ENCODE data around the gene SCAP.
A peak's percentile ranks its signal among the peaks of the same experiment; 100 is the strongest.
"Not testable (repeated sequence)": the region's sequence is repeated elsewhere in the genome, so short reads cannot be mapped to it uniquely, and the experiment has no call there.

Gene SCAP

GRCh38 chr3:47479826-47480160 is 4.1 kb upstream of the SCAP start:
- DNase-seq: no peak

DNA sequence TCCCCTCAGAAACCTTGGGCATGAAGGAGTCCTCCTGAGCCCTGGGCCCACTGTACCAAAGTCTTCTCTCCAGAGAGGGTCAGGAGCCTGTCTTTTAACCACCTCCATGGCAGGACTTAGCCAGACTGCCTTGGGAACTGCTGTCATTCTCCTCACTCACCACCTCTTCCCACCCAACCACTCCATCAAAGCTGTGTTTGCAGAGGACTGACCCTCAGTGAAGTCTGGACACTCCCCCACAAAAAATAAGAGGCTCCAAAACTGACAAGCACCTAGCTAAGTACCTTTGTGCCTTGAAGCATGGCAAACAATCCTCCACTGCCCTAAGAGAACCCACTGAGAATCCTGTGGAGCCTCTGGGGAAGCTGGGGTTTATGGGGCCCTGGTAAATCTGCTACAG is 2.3 kb upstream of the SCAP start:
- DNase-seq: no peak

DNA sequence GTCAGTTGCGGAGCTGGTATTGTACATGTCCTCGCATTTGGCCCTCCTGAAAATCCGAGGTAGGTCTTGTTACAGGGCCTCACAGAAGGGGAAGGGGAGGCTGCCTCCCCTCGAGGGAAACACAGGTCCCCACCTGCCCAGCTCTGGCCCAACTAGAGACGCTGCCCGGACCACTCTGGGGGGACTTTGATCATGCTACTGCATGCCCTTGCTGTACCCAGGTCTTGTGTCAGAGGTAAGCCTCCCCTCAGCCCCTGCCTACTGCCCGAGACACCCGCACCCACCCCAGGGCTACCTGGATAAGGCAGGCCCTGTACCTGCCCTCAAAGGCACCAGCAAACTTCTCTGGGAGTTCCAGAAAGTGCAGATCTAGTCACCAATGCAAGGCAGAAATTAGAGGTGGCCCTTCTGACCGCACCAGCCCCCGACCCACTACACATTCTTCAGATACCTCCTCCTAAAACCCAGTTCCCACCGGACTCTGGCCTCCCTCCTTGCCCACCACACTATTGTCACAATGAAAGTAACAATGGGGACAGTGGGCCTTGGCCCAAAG is 981 bp upstream of the SCAP start:
- DNase-seq: no peak

DNA sequence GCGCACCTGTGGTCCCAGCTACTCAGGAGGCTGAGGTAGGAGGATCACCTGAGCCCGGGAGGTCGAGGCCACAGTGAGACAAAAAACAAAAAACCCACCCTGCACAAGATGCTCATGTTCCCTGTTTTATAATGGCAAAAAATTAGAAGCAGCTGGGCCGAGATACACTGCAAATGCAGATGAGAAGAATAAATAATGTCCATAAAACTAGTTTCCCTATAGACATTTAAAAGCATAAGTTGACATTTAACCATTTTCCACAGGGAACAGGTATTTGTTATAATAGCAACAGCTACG is 537 bp upstream of the SCAP start:
- DNase-seq: no peak

DNA sequence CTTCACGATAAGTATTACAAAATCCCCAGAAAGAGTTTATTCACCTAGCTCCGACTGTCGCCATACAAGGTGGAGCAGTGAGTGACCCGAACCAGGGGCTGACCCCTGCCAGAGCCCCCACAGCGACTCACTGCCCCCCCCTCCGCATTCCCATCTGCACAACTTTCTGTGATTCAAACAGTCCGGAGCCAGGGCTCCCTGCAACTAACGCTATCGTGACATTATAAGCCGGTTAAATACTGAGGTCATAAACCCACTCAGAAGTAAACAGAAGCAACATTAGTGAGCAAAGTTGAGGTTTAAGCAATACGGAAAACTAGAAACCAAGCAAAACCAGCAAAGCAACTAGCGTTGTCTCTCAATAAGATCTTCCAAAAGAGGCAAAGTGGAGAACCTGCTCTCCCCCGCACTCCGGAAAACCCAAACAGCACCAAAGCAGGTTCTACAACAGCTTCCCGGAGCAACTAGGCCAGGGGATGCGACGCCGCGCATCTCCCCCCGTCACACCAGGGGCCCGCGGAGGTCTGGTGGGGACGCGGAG is 642 bp downstream of the SCAP start:
- DNase-seq: peak; percentile 72

DNA sequence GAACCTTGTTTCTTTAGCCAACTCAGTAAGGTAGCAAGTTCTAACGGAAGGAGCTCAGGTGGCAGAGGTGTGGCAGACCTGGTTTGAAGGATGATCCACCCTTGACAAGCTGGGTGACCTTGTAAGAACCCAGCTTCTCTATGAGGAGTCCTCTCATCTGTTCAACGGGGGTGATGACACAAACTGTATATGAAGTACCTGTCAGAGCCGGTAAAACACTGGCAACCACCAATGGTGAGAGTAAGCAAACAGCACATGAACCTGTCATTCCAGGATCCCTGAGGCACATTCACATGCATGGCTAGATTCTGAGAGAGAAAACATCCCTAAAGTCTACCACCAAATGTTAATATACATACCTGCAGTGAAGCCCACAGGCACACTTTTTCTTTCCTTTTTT is 2.4 kb downstream of the SCAP start:
- no peak for DNase-seq

DNA sequence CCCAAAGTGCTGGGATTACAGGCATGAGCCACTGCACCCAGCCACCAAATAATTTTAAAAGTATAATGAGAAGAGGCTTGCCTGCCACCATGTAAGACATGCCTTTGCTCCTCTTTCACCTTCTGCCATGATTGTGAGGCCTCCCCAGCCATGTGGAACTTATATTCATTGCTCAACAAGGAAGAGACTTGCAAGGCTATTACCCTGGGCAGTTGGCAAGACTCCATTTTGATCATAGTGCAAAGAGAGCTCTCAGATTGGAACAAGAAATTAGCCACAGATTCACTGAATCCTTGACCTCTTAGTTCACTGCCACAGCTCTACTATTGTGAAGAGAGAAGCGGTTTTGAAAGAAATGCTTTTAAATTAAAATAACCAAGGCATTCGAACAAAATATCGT is 6.1 kb downstream of the SCAP start:
- DNase-seq: no peak

DNA sequence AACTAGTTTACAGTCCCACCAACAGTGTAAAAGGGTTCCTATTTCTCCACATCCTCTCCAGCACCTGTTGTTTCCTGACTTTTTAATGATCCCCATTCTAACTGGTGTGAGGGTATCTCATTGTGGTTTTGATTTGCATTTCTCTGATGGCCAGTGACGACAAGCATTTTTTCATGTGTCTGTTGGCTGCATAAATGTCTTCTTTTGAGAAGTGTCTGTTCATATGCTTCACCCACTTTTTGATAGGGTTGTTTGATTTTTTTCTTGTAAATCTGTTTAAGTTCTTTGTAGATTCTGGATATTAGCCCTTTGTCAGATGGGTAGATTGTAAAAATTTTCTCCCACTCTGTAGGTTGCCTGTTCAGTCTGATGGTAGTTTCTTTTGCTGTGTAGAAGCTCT is 7.4 kb downstream of the SCAP start:
- DNase-seq: not testable (repeated sequence)

DNA sequence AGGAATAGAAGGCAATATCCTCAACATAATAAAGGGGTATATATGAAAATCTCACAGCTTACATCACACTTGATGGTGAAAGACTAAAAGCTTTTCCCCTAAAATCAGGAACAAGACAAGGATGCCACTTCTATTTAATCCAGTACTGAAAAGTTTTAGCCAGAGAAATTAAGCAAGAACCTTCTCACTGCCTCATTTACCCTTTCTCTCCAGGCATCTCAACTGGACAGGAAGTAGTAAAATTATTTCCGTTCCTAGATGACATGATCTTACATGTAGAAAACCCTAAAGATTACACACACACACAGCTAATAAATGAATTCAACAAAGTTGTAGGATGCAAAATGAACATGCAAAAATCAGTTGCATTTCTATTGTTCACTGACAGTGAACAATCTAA is 11.2 kb downstream of the SCAP start:
- no peak for DNase-seq

DNA sequence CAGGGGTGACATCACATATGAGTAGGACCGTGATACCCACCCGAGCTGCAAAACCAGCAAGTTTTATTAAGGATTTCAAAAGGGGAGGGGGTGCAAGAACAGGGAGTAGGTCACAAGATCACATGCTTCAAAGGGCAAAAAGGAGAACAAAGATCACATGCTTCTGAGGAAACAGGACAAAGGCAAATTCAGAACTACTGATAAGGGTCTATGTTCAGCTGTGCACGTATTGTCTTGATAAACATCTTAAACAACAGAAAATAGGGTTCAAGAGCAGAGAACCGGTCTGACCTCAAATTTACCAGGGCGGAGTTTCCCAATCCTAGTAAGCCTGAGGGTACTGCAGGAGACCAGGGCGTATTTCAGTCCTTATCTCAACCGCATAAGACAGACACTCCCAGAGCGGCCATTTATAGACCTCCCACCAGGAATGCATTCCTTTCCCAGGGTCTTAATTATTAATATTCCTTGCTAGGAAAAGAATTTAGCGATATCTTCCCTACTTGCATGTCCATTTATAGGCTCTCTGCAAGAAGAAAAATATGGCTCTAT is 16.1 kb downstream of the SCAP start:
- DNase-seq: not testable (repeated sequence)

GRCh38 chr3:47456984-47457383 is 18.8 kb downstream of the SCAP start:
- no peak for DNase-seq

GRCh38 chr3:47455806-47456452 is 19.8 kb downstream of the SCAP start:
- DNase-seq: no peak

DNA sequence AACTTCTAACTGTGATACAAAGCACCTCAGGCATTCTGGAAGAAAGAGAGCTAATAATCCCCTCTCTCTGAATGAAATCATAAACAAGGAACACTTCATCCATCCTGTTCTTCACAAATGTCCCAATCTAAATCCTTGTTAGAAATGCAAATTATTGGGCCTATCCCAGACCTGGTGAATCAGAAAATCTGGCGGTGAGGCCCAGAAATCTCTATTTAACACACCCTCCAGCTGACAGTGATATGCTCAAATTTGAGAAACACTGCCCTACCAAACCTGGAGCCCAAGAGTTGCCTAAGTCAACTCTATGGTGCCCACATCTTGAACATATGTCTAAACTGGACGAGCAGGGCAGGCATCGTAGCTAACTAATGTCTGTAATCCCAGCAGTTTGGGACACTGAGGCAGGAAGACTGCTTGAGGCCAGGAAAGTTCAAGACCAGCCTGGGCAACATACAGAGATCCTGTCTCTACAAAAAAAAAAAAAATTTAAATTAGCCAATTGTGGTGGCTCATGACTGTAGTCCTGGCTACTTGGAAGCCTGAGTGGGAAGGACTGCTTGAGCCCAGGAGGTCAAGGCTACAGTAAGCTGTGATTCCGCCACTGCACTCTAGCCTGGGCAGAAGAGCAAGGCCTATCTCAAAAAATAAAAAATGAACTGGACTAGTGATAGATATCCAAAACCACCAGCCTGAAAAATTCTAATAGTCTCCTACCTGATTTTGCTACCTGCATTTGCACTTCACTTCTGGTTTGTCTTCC is 23.1 kb downstream of the SCAP start:
- no peak for DNase-seq

GRCh38 chr3:47444103-47444502 is 31.6 kb downstream of the SCAP start:
- no peak for DNase-seq

- DNase-seq: no peak
Observed at GRCh38 chr3:47443611-47443995, 32.1 kb downstream of the SCAP start.

GRCh38 chr3:47441796-47442551 is 33.8 kb downstream of the SCAP start:
- DNase-seq: no peak

- DNase-seq: peak; percentile 19
Observed at GRCh38 chr3:47440131-47440530, 35.6 kb downstream of the SCAP start.

- DNase-seq: no peak
Observed at GRCh38 chr3:47436180-47436579, 39.6 kb downstream of the SCAP start.

DNA sequence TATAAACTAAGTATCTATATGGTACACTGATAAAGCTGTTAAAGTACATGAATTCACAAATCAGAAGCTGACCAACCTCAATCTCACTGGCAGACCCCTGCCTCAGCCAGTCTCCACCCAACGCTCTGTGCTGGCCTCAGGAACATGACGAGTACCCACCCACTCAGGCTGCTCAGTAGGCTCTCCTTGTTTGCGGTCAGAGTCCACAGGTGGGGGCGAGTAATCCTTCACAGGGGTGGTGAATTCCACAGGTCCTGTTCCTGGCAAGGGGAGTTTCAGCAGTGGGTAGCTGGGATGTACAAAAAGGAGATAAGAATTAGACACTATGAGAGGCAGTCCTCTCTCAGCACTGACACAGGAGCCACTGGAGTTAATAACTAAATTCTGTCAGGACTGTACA is 40.9 kb downstream of the SCAP start:
- no peak for DNase-seq

GRCh38 chr3:47433796-47434195 is 41.9 kb downstream of the SCAP start:
- DNase-seq: no peak

DNA sequence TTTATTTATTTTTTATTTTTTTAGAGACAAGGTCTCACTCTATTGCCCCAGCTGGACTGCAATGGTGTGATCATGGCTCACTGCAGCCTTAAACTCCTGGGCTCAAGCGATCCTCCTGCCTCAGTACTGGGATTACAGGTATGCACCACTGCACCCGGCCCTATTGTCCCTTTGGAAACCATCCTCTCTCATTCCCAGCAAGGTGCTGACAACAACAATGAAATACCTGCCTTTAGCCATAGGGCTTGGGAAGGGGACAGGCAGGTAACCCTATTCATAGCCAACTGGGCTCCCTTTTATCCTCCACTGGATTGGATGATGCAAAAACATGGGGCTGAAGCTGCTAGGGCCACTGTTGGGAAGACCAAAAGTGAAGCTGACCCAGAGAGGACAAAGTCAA is 43.1 kb downstream of the SCAP start:
- no peak for DNase-seq

DNA sequence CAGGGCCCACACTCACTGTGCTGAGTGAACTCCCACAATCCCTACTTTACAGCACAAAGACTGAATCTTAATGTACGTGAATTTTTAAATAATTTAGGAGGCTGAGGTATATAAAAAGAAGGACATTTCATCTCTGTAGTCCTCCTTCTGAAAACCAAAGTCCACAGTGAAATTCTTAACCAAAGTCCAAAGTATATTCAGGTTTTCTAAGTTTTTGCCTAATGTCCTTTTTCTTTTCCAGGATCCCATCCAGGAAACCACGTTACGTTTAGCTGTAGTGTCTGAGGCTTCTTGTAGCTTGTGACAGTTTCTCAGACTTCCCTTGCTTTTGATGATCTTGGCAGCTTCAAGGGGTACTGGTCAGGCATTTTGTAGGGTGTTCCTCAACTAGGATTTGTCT is 44.5 kb downstream of the SCAP start:
- DNase-seq: no peak

- no peak for DNase-seq
Observed at GRCh38 chr3:47430606-47431005, 45.1 kb downstream of the SCAP start.

Data from OCI-M1 (cell line).